ENCODE measurements around the gene B3GNT8.

B3GNT8 gene

GRCh38 chr19:41427647-41428480, 690 bp upstream of the B3GNT8 start:
- peak overlapping the region; percentile 84 for H3K4me2 ChIP-seq (ENCODE audit: low read length)
- H2BK5ac ChIP-seq (ENCODE audit: low read length): peak overlapping the region; percentile 55
- peak overlapping the region; percentile 72 for H3K9ac ChIP-seq (ENCODE audit: low read length)
- peaks cover 5% of the 10 kb centered on the region for H3K36me3 ChIP-seq (ENCODE audit: control insufficient read depth, insufficient read depth, low read length)
- H3K56ac ChIP-seq (ENCODE audit: low read length): peak overlapping the region; percentile 93
- WGBS (ENCODE audit: extremely low coverage, insufficient coverage, low lambda C conversion rate): no CpG with 5 or more reads among the region's 23 CpGs
- H3K4me1 ChIP-seq (ENCODE audit: control insufficient read depth, low read depth, low read length): peaks cover 3% of the 10 kb centered on the region
- H2BK15ac ChIP-seq (replicated peaks; ENCODE audit: low read depth): no peak overlapping the region
- peak overlapping the region; percentile 64 for H3K18ac ChIP-seq (ENCODE audit: low read length)
- no peaks in the 10 kb centered on the region for H3K79me2 ChIP-seq (ENCODE audit: control insufficient read depth, insufficient read depth, low read length)
- peak overlapping the region; percentile 46 for H2BK120ac ChIP-seq (ENCODE audit: low read depth, low read length)
- peak; percentile 68 for DNase-seq
- H2AK5ac ChIP-seq (ENCODE audit: low read length): no peak overlapping the region
- H3K4ac ChIP-seq (ENCODE audit: low read depth, low read length): peak overlapping the region; percentile 9
- no peaks in the 10 kb centered on the region for H3K27me3 ChIP-seq (ENCODE audit: insufficient read depth, low read length, poor library complexity)
- H4K5ac ChIP-seq (ENCODE audit: low read length): no peak overlapping the region
- H3K79me1 ChIP-seq (ENCODE audit: low read length): peaks cover 4% of the 10 kb centered on the region
- H3K27ac ChIP-seq (ENCODE audit: low read depth, low read length): peak overlapping the region; percentile 81
- no peak overlapping the region for H4K8ac ChIP-seq (ENCODE audit: low read depth, low read length)
- H3K4me3 ChIP-seq (ENCODE audit: low read length): peak overlapping the region; percentile 3
- H3K23ac ChIP-seq (ENCODE audit: low read length): no peak overlapping the region

GRCh38 chr19:41426116-41426841, 895 bp downstream of the B3GNT8 start:
- H2BK120ac ChIP-seq (ENCODE audit: low read depth, low read length): no peak overlapping the region

DNA sequence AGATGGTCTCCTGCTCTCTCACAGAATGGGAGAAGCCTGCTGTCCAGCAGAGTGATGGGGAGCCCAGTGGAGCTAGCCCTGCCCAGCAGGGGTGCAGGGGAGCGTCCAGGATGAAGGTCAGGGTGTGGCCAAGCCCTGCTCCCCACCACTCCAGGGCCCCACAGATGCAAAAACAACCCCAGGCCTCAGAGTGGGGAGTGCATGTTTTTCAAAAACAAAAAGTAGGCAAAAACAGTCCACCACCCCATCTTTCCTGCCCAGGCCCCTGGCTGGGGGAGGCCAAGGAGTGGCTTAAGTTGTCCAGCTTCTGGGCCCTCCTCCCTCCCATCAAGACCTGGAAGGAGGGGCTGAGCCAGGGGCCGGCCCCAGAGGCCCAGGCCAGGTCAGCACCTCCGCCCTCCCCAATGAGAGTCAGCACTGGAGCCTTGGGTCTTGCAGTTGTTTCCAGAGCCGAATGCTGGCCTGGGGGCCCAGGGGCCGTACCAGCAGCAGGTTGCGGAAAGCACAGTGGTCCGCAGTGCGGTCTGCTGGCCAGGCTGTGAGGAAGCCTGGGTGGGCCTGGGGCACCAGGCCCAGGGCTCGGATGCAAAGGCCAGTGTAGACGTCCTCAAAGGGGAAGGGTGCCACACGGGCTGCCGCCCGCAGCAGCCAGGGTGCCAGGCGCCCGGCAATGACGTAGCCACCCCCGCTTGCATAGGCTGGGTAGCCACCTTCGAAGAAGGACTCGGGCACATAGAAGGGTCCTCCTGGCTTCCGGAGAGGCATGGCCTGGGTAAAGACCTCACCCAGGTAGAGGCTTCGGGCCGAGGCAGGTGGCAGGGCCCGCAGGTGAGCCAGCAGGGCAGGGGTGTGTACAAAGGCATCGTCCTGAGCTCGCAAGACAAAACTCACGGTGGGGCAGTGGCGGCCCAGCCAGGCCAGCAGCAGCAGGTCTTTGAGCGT, 1.7 kb downstream of the B3GNT8 start:
- Histone ChIP-seq H3K56ac (ENCODE audit: low read length) (no peak overlapping the region), H2BK120ac (ENCODE audit: low read depth, low read length) (no peak overlapping the region), H3K79me2 (ENCODE audit: control insufficient read depth, insufficient read depth, low read length) (no peaks in the 10 kb centered on the region), H3K18ac (ENCODE audit: low read length) (no peak overlapping the region), H3K27ac (ENCODE audit: low read depth, low read length) (no peak overlapping the region), H3K4me2 (ENCODE audit: low read length) (no peak overlapping the region), H3K27me3 (ENCODE audit: insufficient read depth, low read length, poor library complexity) (no peaks in the 10 kb centered on the region), H3K79me1 (ENCODE audit: low read length) (peaks cover 4% of the 10 kb centered on the region), H3K4me1 (ENCODE audit: control insufficient read depth, low read depth, low read length) (peaks cover 3% of the 10 kb centered on the region), H2BK15ac (replicated peaks; ENCODE audit: low read depth) (no peak overlapping the region), H3K23ac (ENCODE audit: low read length) (no peak overlapping the region), H2AK5ac (ENCODE audit: low read length) (no peak overlapping the region), H2BK5ac (ENCODE audit: low read length) (no peak overlapping the region), H4K8ac (ENCODE audit: low read depth, low read length) (no peak overlapping the region), H3K4me3 (ENCODE audit: low read length) (no peak overlapping the region), H3K4ac (ENCODE audit: low read depth, low read length) (no peak overlapping the region), H3K9ac (ENCODE audit: low read length) (no peak overlapping the region), H3K36me3 (ENCODE audit: control insufficient read depth, insufficient read depth, low read length) (no peaks in the 10 kb centered on the region), H4K5ac (ENCODE audit: low read length) (no peak overlapping the region)
- DNase-seq: no peak
- WGBS (ENCODE audit: extremely low coverage, insufficient coverage, low lambda C conversion rate): no CpG with 5 or more reads among the region's 28 CpGs

More at GRCh38 chr19:41426116-41426841, 895 bp downstream of the B3GNT8 start:
- DNase-seq: no peak
- Histone ChIP-seq H2BK5ac (ENCODE audit: low read length) (no peak overlapping the region), H3K27me3 (ENCODE audit: insufficient read depth, low read length, poor library complexity) (no peaks in the 10 kb centered on the region), H3K79me1 (ENCODE audit: low read length) (peaks cover 4% of the 10 kb centered on the region), H3K4ac (ENCODE audit: low read depth, low read length) (no peak overlapping the region), H3K27ac (ENCODE audit: low read depth, low read length) (no peak overlapping the region), H3K23ac (ENCODE audit: low read length) (peak overlapping the region; percentile 92), H3K18ac (ENCODE audit: low read length) (no peak overlapping the region), H3K36me3 (ENCODE audit: control insufficient read depth, insufficient read depth, low read length) (peaks cover 2% of the 10 kb centered on the region), H2AK5ac (ENCODE audit: low read length) (no peak overlapping the region), H3K79me2 (ENCODE audit: control insufficient read depth, insufficient read depth, low read length) (no peaks in the 10 kb centered on the region), H4K5ac (ENCODE audit: low read length) (no peak overlapping the region), H3K56ac (ENCODE audit: low read length) (peak overlapping the region; percentile 96), H2BK15ac (replicated peaks; ENCODE audit: low read depth) (no peak overlapping the region), H4K8ac (ENCODE audit: low read depth, low read length) (no peak overlapping the region), H3K4me1 (ENCODE audit: control insufficient read depth, low read depth, low read length) (peaks cover 3% of the 10 kb centered on the region), H3K9ac (ENCODE audit: low read length) (peak overlapping the region; percentile 94), H3K4me2 (ENCODE audit: low read length) (peak overlapping the region; percentile 95), H3K4me3 (ENCODE audit: low read length) (no peak overlapping the region)
- WGBS (ENCODE audit: extremely low coverage, insufficient coverage, low lambda C conversion rate): no CpG with 5 or more reads among the region's 36 CpGs

- H3K56ac ChIP-seq (ENCODE audit: low read length): no peak overlapping the region
- H3K4me2 ChIP-seq (ENCODE audit: low read length): no peak overlapping the region
- no peak overlapping the region for H4K8ac ChIP-seq (ENCODE audit: low read depth, low read length)
- no peak overlapping the region for H3K27ac ChIP-seq (ENCODE audit: low read depth, low read length)
- H3K4me3 ChIP-seq (ENCODE audit: low read length): no peak overlapping the region
- no peak overlapping the region for H2BK120ac ChIP-seq (ENCODE audit: low read depth, low read length)
- H3K23ac ChIP-seq (ENCODE audit: low read length): no peak overlapping the region
- H2BK5ac ChIP-seq (ENCODE audit: low read length): no peak overlapping the region
- H3K27me3 ChIP-seq (ENCODE audit: insufficient read depth, low read length, poor library complexity): no peaks in the 10 kb centered on the region
- no peak for DNase-seq
- H3K4ac ChIP-seq (ENCODE audit: low read depth, low read length): no peak overlapping the region
- peaks cover 3% of the 10 kb centered on the region for H3K4me1 ChIP-seq (ENCODE audit: control insufficient read depth, low read depth, low read length)
- H3K9ac ChIP-seq (ENCODE audit: low read length): no peak overlapping the region
- no peaks in the 10 kb centered on the region for H3K36me3 ChIP-seq (ENCODE audit: control insufficient read depth, insufficient read depth, low read length)
- no peaks in the 10 kb centered on the region for H3K79me2 ChIP-seq (ENCODE audit: control insufficient read depth, insufficient read depth, low read length)
- no peak overlapping the region for H2BK15ac ChIP-seq (replicated peaks; ENCODE audit: low read depth)
- no peak overlapping the region for H2AK5ac ChIP-seq (ENCODE audit: low read length)
- no CpG with 5 or more reads among the region's 21 CpGs for WGBS (ENCODE audit: extremely low coverage, insufficient coverage, low lambda C conversion rate)
- no peak overlapping the region for H3K18ac ChIP-seq (ENCODE audit: low read length)
- no peak overlapping the region for H4K5ac ChIP-seq (ENCODE audit: low read length)
- peaks cover 4% of the 10 kb centered on the region for H3K79me1 ChIP-seq (ENCODE audit: low read length)
Measured at GRCh38 chr19:41424335-41425173, 2.6 kb downstream of the B3GNT8 start.

DNA sequence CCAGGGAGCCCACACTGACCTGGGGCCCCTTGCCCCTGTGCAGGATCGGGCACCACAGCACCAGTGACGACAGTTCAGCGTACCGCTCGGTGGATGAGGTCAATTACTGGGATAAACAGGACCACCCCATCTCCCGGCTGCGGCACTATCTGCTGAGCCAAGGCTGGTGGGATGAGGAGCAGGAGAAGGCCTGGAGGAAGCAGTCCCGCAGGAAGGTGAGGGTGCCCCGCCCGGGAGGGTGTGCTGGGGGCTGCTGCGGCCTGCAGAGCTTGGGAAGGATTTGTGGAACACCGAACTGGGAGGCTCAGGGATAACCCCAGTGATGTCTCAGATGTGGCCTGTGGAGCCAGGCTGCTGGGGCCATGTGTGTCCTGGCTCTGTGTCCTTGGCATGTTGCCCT, 4.2 kb downstream of the B3GNT8 start:
- Histone ChIP-seq H3K79me2 (ENCODE audit: control insufficient read depth, insufficient read depth, low read length) (no peaks in the 10 kb centered on the region), H3K4ac (ENCODE audit: low read depth, low read length) (no peak overlapping the region), H3K4me3 (ENCODE audit: low read length) (no peak overlapping the region), H3K56ac (ENCODE audit: low read length) (no peak overlapping the region), H3K4me2 (ENCODE audit: low read length) (no peak overlapping the region), H2BK120ac (ENCODE audit: low read depth, low read length) (no peak overlapping the region), H3K27me3 (ENCODE audit: insufficient read depth, low read length, poor library complexity) (no peaks in the 10 kb centered on the region), H3K79me1 (ENCODE audit: low read length) (peaks cover 4% of the 10 kb centered on the region), H2AK5ac (ENCODE audit: low read length) (no peak overlapping the region), H3K23ac (ENCODE audit: low read length) (no peak overlapping the region), H3K9ac (ENCODE audit: low read length) (no peak overlapping the region), H2BK15ac (replicated peaks; ENCODE audit: low read depth) (no peak overlapping the region), H3K27ac (ENCODE audit: low read depth, low read length) (no peak overlapping the region), H3K36me3 (ENCODE audit: control insufficient read depth, insufficient read depth, low read length) (no peaks in the 10 kb centered on the region), H2BK5ac (ENCODE audit: low read length) (no peak overlapping the region), H4K5ac (ENCODE audit: low read length) (no peak overlapping the region), H3K18ac (ENCODE audit: low read length) (no peak overlapping the region), H4K8ac (ENCODE audit: low read depth, low read length) (no peak overlapping the region), H3K4me1 (ENCODE audit: control insufficient read depth, low read depth, low read length) (no peaks in the 10 kb centered on the region)
- no peak for DNase-seq
- WGBS (ENCODE audit: extremely low coverage, insufficient coverage, low lambda C conversion rate): no CpG with 5 or more reads among the region's 12 CpGs

Measured in mesendoderm (in vitro differentiated cells).